Activated CD4-positive, alpha-beta T cell treated with anti-CD3 and anti-CD28 coated beads, Interleukin-2, amount 50 U/mL, for 24 hours (primary cell): ENCODE results near the gene GEMIN7.

ENCODE experiments used
- DNase-seq, 2 donors: peaks; one replicate each; pipeline ENCODE4 v3.0.0-alpha.2; 2020; ENCODE audit warnings: low read depth in 1 of 2, low spot score in 1 of 2

Gene GEMIN7

DNA sequence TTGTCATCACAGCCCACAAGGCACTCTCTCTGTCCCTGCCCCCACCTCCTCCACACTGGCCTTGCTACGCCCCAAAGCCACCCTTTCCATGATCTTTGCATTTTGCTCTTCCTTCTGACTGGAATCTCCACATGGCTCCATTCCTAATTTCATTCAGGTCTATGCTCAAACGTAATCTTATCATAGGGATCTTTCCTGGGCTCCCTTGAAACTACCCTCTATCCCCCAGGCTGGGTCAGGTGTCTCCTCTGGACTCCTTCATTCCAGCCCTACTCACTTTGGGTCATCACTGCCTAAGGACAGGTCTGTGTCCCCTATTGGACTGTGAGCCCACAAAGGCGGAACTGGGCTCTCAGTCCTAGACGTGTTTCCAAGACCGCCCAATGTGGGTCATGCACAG is 3.1 kb downstream of the GEMIN7 start:
- DNase-seq = no peak

DNA sequence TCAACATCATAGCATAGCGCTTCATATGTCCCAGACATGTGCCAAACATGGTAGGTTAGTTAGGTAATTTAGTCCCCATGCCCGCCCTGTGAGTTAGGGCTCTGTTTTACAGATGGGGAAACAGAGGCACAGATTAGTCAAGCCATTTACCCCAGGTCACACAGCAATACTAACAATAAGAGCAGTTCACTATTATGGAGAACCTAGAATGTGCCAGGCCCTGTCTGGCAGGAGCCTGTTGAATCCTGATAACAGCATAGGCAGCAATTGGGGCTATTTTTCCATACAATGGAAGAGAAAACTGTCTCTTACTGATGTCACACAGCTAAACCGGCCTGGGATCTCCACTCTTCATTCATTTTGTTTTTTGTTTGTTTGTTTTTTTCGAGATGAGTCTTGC is 7.4 kb downstream of the GEMIN7 start:
- no peak for DNase-seq

DNA sequence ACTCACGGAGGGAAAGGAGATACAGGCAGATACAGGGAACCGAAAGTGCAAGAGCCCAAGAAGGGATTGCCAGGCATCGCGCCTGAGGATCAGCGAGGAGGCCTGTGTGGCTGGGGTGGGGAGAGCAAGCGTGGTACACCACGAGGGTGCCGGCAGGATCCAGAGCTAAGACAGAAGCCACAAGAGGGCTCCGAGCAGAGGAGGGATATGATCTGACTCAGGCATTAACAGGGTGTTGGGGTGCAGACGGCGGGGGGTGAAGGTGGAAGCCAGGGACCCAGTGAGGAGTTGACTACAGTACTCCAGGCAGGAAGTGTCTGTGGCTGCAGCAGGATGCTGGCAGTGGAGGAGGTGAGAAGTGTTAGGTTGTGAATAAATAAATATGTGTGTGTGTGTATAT is 8.5 kb downstream of the GEMIN7 start:
- no peak for DNase-seq

DNA sequence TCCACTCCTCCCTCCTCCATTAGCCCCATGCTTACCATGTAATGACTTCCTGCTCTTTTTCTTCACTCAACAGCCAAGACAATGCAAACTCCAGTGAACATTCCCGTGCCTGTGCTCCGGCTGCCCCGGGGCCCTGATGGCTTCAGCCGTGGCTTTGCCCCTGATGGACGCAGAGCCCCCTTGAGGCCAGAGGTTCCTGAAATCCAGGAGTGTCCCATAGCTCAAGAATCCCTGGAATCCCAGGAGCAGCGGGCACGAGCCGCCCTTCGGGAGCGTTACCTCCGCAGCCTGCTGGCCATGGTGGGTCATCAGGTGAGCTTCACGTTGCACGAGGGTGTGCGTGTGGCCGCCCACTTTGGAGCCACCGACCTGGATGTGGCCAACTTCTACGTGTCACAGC is 11.0 kb downstream of the GEMIN7 start:
- no peak for DNase-seq

DNA sequence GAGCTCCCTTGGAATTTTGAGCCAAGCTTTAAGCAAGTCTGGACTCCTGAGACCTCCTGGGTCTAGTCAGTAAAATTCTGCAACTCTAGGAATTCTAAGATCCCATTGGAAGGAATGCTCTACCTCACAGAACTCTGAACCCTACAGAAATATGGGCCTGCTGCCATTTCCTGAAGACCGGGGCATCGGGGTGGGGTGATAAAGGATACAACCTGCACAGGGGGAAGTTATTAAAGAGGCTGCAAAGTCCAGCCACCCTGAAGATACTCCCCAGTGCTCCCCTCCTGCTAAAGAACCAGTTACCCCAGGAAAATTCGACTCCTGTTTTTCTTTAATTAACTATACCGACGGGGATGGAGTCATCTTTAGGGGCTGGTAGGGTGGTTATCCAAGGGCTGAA is 11.5 kb downstream of the GEMIN7 start:
- no peak for DNase-seq

DNA sequence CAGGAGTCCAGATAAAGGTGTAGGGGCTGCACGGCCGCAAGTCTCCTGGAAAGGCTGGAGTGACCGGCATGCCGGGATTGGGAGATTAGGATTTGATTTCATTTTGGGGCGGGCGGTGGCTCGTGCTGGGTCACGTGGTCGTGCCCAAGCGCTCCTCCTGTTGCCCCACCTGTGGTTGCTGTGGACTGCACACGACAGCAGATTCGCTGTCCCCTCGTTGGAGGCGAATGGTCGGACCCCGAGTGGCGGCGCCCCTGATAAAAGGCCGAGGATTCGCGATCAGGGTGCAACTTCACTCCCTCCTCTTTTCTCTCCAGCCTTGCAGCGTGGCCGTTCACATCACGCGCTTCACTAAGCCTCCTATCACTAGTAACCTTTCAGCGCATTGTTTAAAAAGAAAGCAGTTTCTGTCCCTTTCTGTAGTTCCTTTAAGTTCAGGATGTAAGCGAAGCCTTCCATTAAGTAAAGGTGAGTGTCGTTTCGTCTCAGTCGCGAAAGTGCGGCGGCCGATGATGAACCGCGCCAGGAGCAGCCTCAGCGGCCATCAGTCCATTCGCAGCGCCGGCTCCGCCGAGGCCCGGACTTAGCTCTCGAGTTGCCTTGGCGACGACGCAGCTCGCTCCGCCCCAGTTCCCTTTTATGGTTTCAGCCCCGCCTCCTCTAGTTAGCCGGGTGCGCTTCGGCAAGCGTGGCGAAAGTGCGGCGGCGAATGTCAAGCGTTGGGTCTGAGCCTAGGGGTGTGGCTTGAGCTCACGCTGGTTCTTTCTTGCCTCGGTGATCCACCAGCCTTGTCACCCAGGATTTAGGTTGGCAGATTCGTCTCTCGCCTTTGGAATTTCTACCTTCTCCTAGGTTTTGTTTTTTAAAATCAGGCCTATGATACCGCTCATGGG is 12.2 kb downstream of the GEMIN7 start:
- DNase-seq = peak; percentile 77 to 94

DNA sequence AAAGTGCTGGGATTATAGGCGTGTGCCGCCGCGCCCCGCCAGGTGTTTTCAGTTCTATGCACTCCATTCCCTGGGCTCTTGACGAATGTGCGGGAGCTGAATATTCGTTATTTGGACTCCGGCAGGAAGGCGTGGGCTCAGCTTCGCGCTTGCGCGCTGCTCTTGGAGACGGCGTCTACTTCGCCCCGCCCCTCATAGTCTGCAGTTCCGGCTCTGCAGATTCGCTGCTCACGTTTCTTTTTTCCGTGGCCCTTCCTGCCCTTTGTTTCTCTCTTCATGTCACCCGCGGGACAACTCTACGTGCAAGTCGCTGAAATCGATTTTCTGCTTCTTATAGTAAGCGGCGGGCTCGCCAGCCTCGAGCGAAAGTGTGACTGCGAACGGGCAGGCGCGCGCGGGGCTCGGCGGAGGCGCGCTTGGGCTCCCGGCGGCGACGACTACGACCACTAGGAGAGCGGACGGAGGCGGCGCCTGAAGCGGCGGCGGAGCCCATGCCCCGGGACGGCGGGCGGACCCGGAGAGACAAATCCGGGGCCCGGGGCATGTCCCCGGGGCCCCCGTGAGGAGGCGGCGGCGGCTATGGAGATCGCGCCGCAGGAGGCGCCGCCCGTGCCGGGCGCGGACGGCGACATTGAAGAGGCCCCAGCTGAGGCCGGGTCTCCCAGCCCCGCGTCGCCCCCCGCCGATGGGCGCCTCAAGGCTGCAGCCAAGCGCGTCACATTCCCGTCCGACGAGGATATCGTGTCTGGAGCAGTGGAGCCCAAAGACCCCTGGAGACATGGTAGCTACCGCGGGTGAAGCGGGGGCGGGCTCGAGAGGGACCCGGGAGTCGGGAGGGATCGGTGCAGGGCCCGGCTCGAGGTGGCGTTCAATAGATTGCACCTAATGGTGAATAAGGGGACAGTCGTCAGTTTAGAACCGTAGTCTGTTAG is 14.0 kb downstream of the GEMIN7 start, which contains the start of gene PPP1R37:
PPP1R37 (plus strand) TSS at position 433 of the 932 bp plus-strand sequence; CDS start at position 580, 147 bp downstream.
- peak; percentile 82 to 90 for DNase-seq

DNA sequence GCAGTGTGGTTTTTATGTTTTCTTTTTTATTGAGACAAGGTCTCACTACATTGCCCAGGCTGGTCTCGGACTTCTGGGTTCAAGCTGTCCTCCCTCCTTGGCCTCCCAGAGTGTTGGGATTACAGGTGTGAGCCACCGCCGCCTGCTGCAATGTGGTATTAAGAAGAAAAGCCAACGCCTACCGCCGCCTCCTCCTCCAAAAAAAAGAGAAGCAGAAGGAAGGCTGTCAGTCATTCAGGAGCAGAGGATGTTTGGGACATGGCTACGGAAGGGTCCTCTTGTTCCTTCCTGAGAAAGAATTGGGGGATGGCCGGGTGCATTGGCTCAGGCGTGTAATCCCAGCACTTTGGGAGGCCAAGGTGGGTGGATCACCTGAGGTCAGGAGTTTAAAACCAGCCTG is 15.1 kb downstream of the GEMIN7 start:
- DNase-seq = no peak

DNA sequence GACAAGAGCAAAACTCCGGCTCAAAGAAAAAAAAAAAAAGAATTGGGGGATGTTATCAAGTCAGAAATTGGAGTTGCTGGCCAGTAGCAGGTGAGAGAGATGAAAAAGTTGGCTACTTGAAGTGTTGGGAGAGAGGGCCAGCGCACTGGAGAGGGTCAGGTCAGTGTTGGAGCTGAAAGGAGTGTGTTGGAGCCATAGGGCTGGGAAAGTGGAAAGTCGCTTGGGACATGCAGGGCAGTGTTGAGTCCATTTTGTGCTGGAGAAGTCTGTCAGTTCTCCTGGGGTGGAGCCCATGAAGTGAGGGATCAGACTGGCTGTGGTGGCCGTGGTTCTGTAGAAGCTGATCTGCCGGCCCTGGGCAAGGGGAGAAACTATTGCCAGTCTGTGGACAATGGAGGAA is 15.6 kb downstream of the GEMIN7 start:
- no peak for DNase-seq

DNA sequence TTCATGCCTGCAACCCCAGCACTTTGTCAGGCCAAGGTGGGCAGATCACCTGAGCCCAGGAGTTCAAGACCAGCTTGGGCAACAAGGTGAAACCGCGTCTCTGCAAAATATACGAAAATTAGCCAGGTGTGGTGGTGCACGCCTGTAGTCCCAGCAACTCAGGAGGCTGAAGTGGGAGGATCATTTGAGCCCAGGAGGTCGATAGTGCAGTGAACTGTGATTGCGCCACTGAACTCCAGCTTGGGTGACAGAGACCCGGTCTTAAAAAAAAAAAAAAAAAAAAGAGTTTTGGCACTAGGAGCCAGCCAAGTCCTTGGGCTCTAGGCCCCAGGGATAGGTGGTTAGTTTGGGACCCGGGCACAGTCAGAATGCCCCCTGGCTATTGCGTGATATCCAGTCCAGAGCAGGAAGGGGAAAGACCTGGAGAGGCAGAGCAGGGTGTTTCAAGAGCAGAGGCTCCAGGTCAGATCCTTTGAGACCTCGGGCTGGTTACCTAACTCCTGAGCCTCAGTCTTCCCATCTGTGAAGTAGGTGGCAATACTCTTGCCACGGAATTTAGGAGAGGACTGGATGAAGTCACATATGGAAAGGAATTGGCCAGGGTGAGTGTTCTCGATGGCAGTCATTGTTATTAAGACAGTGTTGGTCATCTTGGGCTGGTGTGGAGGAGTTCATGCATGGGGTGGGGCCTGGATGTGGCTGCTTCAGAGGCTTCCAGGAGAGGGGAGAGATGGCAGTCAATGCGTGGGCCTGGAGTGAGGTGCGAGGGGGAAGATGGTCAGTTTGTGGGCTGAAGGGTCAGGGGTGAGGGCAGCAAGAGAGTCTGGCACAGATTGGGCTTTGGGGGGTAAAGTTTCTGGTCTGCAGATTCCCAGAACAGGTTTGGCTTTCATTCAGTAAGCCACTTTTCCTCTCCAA is 16.7 kb downstream of the GEMIN7 start:
- DNase-seq = no peak

DNA sequence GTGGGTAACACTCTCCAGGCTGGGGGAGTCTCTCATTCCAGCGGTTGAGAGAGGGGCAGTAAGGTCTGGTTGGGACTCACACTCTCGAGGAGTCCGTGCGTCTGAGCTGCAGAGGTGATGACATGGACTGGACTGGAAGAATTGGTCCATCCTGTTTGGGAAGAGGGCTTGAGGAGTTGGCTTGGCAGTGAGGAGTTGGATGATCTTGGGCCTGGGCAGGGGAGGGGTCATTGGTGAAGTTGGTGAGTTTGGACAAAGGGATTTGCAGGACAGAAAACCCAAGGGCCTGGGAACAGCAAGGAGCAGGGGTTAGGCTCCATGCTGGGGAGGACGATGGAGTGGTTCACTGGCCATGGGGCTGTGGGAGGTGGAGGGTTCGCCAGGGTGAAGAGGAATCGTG is 17.6 kb downstream of the GEMIN7 start:
- DNase-seq = no peak

DNA sequence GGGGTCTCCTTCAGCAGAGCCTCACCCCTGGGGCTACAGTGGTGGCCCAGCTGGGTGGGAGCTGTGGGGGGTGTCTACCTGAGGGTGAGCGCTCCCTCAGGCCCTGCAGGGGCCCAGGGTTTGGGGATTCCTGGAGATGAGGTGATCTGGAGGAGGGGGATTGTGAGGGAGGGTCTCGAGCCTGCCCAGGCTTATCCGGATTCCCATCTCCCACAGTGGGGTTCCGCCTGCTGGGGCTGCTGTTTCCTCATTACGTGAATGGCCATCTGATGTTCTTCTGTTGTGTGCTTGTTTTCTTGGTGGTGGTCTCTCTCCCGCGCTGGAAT is 18.4 kb downstream of the GEMIN7 start:
- DNase-seq = no peak

DNA sequence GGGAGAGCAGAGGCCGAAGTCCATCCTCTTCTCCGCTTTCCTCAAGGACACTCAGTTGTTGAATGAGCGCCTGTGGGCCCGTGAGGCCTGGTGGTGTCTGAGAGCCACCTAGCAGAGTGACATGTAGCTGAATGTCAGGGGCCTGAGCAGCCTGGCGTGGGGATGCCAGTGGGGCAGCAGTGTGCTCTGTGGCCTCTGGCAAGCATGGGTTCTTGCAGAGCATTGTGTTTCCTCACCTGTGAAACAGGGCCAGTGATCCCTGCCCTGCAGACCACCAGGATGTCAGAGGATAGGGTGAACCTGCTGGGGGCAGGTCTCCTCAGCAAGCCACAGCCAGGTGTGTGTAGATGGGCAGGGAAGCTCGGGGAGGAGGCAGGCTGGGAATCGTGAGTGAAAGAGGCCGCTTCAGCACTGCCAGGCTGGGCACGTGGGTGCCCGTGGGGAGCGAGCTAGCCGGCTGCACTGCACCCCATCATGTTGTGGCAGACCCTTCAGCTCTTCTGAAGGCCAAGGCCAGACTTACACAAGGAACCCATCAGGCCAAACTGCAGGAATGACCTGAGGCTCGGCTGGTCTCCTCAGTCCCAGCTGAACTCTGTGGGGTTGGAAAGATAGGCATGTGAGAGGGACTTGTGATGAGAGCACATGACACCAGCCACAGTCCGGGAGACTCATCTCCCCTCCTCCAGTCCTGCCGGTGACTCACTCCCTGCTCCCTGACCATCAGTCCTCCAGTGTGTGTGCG is 18.9 kb downstream of the GEMIN7 start:
- DNase-seq = no peak

DNA sequence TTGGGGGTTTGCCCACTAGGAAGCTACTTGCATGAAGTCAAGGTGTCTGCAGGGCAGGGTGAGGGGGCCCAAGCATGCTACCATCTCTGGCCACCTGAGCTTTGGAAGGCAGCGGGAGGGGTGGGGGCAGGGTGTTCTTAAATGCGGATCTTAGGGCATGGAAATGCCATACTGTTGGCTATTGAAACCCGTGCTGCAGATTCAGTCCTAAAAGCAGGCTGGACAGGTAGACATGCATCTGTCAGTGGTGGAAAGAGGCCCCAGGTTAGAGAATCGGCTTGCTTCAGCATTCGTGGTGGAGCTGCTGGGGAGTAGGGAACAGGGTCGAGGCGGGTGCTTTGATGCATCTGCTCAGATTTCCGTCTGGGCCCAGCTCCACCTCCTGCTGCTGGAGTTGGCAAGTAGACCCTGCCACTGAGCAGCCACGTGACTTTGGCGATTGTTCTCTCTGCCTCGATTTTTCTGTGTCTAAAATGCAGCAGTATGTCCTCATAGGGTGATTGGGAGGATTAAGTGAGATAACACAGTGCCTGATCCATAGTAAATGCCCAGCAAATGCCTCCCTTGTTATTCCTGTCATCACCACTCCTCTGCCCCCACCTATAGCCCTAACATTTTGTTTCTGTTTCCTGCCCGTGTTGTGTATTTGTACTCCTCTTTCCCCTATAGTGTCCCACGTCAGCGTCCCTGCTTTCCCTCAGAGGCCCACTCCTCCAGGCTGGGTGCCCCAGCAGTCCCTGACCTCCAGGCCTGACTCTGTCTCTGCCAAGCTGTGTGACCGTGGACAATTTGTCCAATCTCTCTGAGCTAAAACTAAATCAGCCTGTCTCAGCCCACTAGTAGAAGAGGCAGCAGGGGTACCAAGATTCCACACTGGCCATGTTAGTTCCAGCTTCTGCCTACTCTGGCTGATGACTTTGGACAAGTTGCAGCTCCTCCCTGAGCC is 19.7 kb downstream of the GEMIN7 start:
- DNase-seq = no peak

DNA sequence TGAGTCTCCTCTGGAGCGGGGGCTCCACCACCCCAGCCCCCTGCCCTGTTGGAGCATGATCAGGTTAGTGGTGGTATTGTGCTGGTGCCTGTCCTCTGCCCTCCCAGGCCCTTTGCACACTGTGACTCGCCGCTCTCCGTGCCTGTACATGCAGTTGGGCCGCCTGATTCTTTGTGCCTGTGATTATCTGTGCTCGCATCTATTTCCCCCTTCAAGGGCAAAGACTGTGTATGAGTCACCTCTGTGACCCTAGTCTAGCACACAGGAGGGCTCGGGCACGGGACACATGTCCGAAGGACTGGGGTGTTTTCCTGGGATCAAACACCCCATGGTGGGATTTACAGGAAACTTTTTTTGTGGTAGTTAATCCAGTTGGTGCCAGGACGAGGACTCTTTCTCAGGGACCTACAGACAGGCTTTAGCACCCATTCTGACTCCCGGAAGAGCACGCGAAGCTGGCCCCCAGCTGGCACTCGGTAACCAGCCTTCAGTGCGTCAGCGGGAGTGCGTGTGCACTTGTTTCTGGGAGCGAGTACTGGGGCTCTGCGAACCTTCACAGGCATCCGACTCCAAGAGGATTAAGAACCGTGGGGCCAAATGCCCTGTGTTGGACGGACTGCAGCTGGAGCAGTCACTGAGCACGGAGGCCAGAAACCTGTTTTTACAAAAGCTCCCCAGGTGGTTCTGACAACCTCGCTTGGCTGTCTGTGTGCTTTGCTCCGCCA is 20.6 kb downstream of the GEMIN7 start:
- no peak for DNase-seq

DNA sequence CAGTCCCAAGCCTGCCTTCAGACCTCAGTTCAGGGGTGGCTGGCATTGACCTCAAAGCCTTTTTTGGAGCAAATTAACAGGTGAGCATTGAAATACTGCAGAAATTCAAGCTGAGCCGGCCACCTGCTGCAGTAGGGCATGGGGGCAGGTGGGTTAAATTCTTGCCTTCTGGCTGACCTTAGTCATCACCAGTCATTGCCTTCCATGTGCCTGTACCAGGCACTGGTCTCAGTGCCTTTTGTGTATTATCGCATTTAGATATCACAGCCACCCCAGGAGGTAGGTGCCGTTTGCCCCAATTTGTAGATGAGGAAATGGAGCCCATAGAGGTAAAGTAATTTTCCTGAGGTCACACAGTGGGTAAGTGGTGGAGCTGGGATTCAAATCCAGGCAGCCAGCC is 21.1 kb downstream of the GEMIN7 start:
- no peak for DNase-seq

DNA sequence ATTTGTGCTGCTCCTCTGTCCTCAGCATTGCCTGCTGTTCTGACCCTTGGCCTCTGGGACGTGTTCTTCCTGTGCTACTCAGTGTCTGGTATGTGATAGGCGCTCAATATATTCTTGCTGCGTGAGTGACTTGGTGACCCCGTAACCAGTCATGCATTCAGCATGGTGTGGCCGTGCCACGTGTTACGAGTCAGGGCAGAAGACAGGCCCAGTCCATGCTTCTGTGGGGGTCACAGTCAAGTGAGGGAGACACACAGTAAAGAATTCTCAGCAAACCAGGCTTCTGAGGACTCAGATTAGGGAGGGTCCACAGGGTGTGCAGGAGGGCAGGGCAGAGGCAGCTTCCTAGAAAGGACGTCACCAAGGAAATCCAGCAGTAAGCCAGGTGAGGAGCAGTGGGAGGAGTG is 21.8 kb downstream of the GEMIN7 start:
- DNase-seq = no peak

DNA sequence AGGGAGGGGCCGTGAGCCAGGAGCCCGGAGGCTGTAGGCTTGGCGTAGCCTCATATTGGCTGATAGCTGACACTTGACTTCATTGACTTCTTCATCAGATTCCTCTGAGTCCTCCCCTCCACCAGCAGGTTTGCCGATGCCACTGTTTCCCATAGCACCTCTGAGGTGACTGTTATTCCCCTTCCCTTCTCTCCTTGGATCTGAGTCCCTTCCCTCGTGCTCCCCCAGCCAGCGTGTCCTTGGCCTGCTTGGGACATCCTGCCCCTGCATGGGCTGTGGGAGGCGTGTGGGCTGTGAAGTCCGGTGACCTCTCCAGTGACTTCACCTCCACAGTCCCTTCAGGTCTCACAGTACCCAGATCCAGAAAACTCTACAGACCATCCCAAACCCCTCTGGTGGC is 22.7 kb downstream of the GEMIN7 start:
- no peak for DNase-seq

DNA sequence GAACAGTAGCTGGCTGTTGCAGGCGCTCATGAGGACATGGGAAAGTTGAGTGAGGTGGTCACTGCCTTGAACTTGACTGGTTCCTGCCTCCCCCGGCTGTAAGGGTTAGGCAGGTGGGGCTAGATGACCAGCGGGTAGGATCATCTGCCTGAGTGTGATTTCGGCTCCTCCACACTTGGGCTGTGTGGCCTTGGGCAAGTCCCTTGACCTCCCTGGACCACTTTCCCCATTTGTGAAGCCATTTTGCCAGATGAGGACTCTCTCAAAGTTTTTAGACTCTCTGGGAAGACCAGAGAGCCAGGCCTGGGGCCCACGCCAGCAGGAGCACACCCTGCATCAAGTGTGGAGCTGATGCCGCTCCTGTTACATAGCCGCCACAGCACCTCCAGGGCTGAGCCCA is 23.4 kb downstream of the GEMIN7 start:
- no peak for DNase-seq
